T-cell (primary cell): Measurements from ENCODE around the gene BID. TPM values are rescaled to one million over a fixed set of nuclear protein-coding genes. Genes with fewer than 3 reads are reported as not detected.
A peak's percentile ranks its signal among the peaks of the same experiment; 100 is the strongest.

Experiments used
- ATAC-seq, 4 experiments: fragments of 200-7000 bp in 3 of 4; fragments of 150-1000 bp in 1 of 4; cut with Tn5 transposase; replicated peaks in 1 of 4; 1 replicate in 3 of 4; 2 replicates in 1 of 4; pipeline ENCODE4 v1.10.0; 2021; ENCODE audit warnings: moderate library complexity in 3 of 4, mild to moderate bottlenecking in 2 of 4, moderate number of reproducible peaks in 1 of 4
- CTCF ChIA-PET, 2 donors: fragments of 300-600 bp; sonication (Branson Sonifier 250); formaldehyde crosslinking; loops; one replicate each; lab custom pipeline; 2022; ENCODE audit warnings: antibody characterized with exemption in 2 of 2; lab: Charles Lee
- POLR2A ChIA-PET, 2 donors: fragments of 300-600 bp; sonication (Branson Sonifier 250); formaldehyde crosslinking; loops; one replicate each; lab custom pipeline; 2022; ENCODE audit warnings: antibody characterized with exemption in 2 of 2; lab: Charles Lee
- DNase-seq, 35 experiments: peaks; one replicate each; pipeline versions ENCODE4 v3.0.0 to v3.0.0-alpha.2; 2013 to 2023
- H3K27ac ChIP-seq: one replicate; pipeline ENCODE4 v1.5.1; 2013; ENCODE audit warnings: low read length
- H3K27me3 ChIP-seq, 2 experiments: replicated peaks in 1 of 2; 1 replicate in 1 of 2; 2 replicates in 1 of 2; pipeline versions ENCODE4 v1.6.1 to v1.7.0; 2013; ENCODE audit warnings: low read length in 1 of 2, mixed read lengths in 1 of 2; ENCODE audit not compliant: control insufficient read depth in 2 of 2, insufficient read depth in 2 of 2; ENCODE audit errors: extremely low read depth in 1 of 2
- H3K36me3 ChIP-seq, 2 donors: 1 replicate in 1 of 2; 2 replicates in 1 of 2; pipeline versions ENCODE4 v1.6.1 to v1.7.0; 2013; ENCODE audit warnings: low read length in 1 of 2; ENCODE audit not compliant: control insufficient read depth in 2 of 2, insufficient read depth in 1 of 2; ENCODE audit errors: extremely low read depth in 1 of 2
- H3K4me1 ChIP-seq, 2 experiments: 1 replicate in 1 of 2; 2 replicates in 1 of 2; pipeline versions ENCODE4 v1.6.1 to v1.7.0; 2013; ENCODE audit warnings: low read length in 2 of 2, mixed read lengths in 1 of 2; ENCODE audit not compliant: insufficient read depth in 2 of 2, control insufficient read depth in 1 of 2; ENCODE audit errors: extremely low read depth in 1 of 2
- H3K4me3 ChIP-seq, 2 donors: 1 replicate in 1 of 2; 2 replicates in 1 of 2; pipeline versions ENCODE4 v1.5.1 to v1.7.0; 2013; ENCODE audit warnings: mild to moderate bottlenecking in 2 of 2, low read length in 1 of 2, moderate library complexity in 1 of 2; ENCODE audit not compliant: control insufficient read depth in 1 of 2; ENCODE audit errors: extremely low read depth in 1 of 2
- H3K9me3 ChIP-seq: 2 replicates; pipeline ENCODE4 v1.7.0; 2013
- H3K27ac Mint-ChIP-seq, 2 donors: one replicate each; pipeline ENCODE4 v1.8.0; 2020 to 2021; ENCODE audit warnings: mild to moderate bottlenecking in 2 of 2, mixed read lengths in 2 of 2
- H3K27me3 Mint-ChIP-seq, 2 donors: one replicate each; pipeline ENCODE4 v1.8.0; 2021 to 2022; ENCODE audit warnings: mixed read lengths in 2 of 2
- H3K36me3 Mint-ChIP-seq: one replicate; pipeline ENCODE4 v1.8.0; 2021; ENCODE audit warnings: mixed read lengths
- H3K4me1 Mint-ChIP-seq, 3 donors: one replicate each; pipeline ENCODE4 v1.8.0; 2020 to 2022; ENCODE audit warnings: mixed read lengths in 3 of 3, mild to moderate bottlenecking in 1 of 3
- H3K4me3 Mint-ChIP-seq, 3 donors: one replicate each; pipeline ENCODE4 v1.8.0; 2020 to 2022; ENCODE audit warnings: mild to moderate bottlenecking in 3 of 3, mixed read lengths in 3 of 3, moderate library complexity in 3 of 3
- H3K9me3 Mint-ChIP-seq, 3 donors: one replicate each; pipeline ENCODE4 v1.8.0; 2020 to 2022; ENCODE audit warnings: mixed read lengths in 3 of 3
- WGBS: methylation state at CpG from one replicate; pipeline ENCODE4 v1.1.5; 2013; ENCODE audit warnings: missing lambda C conversion rate; ENCODE audit not compliant: insufficient coverage; 5-methylcytosine and 5-hydroxymethylcytosine counted together
- total RNA-seq, 35 experiments: library from RNA in 6 of 35; stranded (reverse) in 6 of 35; fragments of 120-200 nt in 1 of 35; gene quantifications; one replicate each; pipeline versions ENCODE4 v1.2.1 to v1.2.4 and lab custom pipeline; 2013 to 2026

The BID gene
- total RNA-seq, 5 donors from 2014 or later (not counting 1 experiment from before 2014, with no cell fraction given): 15.8 to 34.6 (median 28.5) TPM

DNA sequence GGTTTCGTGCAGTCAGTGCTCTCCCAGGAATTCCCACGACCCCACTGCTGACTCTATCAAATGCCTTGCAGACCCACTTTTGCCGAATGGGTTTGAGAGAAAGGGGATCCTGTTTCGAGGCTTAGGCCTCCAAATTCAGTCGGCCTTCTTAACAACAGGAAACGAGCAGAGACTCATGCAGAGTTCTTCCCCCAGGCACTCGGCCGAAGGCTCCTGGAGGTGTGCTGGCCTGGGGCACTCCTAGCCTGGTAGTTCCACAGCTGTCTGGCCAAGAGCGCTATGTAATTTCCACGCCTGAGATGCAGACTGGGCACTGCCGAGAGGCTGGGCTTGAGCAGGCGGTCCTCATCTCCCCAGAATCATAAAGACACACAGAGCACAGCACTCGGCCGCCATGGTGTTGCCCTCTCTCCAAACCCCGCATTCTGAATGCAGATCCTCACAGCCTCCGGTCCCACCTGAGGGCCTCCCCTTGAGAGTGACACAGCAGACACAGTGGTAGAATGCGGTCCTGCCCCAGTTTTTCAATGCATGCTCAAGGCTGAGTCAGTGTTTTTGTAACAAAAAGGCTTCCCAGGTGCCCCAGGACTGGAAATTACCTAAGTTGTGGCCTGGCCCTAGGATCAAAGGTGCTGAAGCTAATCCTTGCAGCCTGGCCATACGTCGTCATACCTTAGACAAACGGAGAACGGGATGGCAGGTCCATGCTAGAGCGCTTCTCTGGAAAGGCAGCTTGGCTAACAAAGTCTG lies 30.2 kb upstream of the BID start:
- H3K4me1 Mint-ChIP-seq: peaks cover 0 to 3% (median 0%) of the 10 kb centered on the region in 3 donors
- H3K9me3 ChIP-seq: no peaks in the 10 kb centered on the region
- H3K27ac ChIP-seq: no peak overlapping the region
- H3K9me3 Mint-ChIP-seq: no peaks in the 10 kb centered on the region
- no peak overlapping the region for H3K4me3 ChIP-seq
- peaks cover 30% of the 10 kb centered on the region for H3K36me3 Mint-ChIP-seq
- ChIA-PET POLR2A (no interaction called here), CTCF (interaction anchor here in 1 of 2 donors (0.6 kb wide), 1 partner anchor 347 kb away, joined by 3 read pairs; no protein-coding TSS in a partner anchor)
- no peak for DNase-seq
- WGBS: 92% methylated on average over 16 of the region's 22 CpGs
- no peak overlapping the region for H3K4me3 Mint-ChIP-seq
- no peaks in the 10 kb centered on the region for H3K27me3 ChIP-seq
- H3K36me3 ChIP-seq: peaks cover 0 to 16% of the 10 kb centered on the region in 2 donors
- no peak for ATAC-seq
- no peak overlapping the region for H3K27ac Mint-ChIP-seq
- H3K4me1 ChIP-seq: no peaks in the 10 kb centered on the region
- no peaks in the 10 kb centered on the region for H3K27me3 Mint-ChIP-seq

DNA sequence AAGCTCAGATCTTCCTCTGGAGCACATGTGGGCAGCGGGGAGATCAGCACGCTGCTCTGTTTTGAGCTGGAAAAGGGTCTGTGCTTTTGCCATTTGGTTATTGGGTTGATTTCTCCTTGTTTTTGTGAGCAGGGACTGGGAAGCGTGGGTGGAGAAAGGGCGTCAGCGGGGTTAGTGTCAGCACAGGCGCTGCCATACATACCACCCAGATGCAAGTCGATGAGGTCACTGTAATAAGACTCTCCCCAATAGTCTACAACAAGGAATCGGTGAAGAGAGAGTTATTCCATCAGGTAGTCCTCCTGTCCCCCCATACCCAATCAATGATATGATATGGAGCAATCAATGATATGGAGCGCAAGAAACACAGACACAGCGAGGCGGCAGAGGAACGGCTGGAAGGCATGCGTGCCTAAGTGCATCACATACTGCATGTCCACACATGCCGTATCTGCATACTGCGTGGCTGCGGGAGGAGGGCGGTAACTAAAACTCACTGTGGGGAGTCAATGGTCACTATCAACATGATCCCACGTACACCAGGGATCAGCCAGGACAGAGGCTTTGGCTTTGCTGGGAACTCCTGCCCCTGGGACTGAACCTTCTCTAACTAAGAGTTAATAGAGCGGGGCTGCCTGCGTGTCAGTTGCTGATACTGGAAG lies 29.5 kb upstream of the BID start:
- CTCF ChIA-PET: interaction anchor here in 1 of 2 donors (0.6 kb wide), 1 partner anchor 348 kb away, joined by 3 read pairs; no protein-coding TSS in a partner anchor
- H3K27me3 ChIP-seq: no peaks in the 10 kb centered on the region

DNA sequence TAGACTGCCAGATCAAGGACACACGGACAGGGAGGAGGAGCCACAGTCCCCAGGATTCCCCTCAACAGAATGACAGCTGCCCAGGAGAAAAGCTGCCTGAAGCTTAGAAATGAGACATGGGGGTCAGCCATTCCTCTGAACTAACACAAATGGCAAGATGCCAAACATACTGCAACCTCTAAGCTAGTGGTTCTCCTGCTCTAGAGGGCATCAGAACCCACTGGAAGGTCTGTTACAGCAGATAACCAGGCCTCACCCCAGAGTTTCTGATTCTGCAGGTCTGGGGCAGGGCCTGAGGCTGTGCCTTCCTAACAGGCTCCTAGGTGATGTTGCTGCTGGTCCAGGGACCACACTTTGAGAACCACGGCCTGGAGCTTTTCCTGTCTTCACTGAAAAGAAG lies 28.6 kb upstream of the BID start:
- POLR2A ChIA-PET: no interaction called here
- Histone ChIP-seq H3K27ac (no peak overlapping the region), H3K4me1 (no peaks in the 10 kb centered on the region), H3K9me3 (no peaks in the 10 kb centered on the region), H3K4me3 (no peak overlapping the region), H3K36me3 (peaks cover 0 to 9% of the 10 kb centered on the region in 2 donors), H3K27me3 (no peaks in the 10 kb centered on the region)
- H3K9me3 Mint-ChIP-seq: no peaks in the 10 kb centered on the region
- H3K27ac Mint-ChIP-seq: no peak overlapping the region
- WGBS: 80% methylated on average over 1 of the region's 2 CpGs
- H3K27me3 Mint-ChIP-seq: no peaks in the 10 kb centered on the region
- peaks cover 28% of the 10 kb centered on the region for H3K36me3 Mint-ChIP-seq
- ATAC-seq (no peak), DNase-seq (no peak)
- H3K4me1 Mint-ChIP-seq: peaks cover 0 to 7% (median 0%) of the 10 kb centered on the region in 3 donors
- CTCF ChIA-PET: no interaction called here
- H3K4me3 Mint-ChIP-seq: no peak overlapping the region

More for the DNA sequence above, 29.5 kb upstream of the BID start:
- Histone ChIP-seq H3K4me1 (no peaks in the 10 kb centered on the region), H3K36me3 (peaks cover 0 to 14% of the 10 kb centered on the region in 2 donors), H3K9me3 (no peaks in the 10 kb centered on the region), H3K27ac (no peak overlapping the region), H3K4me3 (no peak overlapping the region)
- no peak overlapping the region for H3K4me3 Mint-ChIP-seq
- 97% methylated on average over 10 of the region's 20 CpGs for WGBS
- no peaks in the 10 kb centered on the region for H3K9me3 Mint-ChIP-seq
- DNase-seq (no peak), ATAC-seq (no peak)
- no peak overlapping the region for H3K27ac Mint-ChIP-seq
- POLR2A ChIA-PET: no interaction called here
- H3K4me1 Mint-ChIP-seq: peaks cover 0 to 3% (median 0%) of the 10 kb centered on the region in 3 donors
- peaks cover 29% of the 10 kb centered on the region for H3K36me3 Mint-ChIP-seq
- H3K27me3 Mint-ChIP-seq: no peaks in the 10 kb centered on the region

DNA sequence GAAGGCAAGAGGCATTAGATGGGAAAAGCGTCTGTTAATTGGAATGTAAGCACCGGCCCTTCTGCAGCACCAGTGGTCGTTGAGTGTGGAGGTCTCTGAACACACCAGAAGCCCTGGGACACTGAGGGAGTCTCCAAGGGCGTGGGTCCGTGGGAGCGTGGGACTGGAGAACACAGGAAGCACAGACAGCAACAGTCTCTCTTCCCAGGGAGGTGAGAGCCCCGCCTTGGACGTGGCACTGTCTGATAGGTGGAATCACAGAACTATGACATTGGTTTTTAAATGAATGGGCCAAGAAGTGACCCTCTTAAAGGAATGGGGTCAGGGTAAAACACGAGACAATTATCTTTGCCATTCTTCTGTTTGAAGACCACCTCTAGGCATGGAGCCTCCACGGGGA lies 28.1 kb upstream of the BID start:
- DNase-seq (no peak), ATAC-seq (no peak)
- Histone ChIP-seq H3K4me1 (no peaks in the 10 kb centered on the region), H3K27me3 (no peaks in the 10 kb centered on the region), H3K27ac (no peak overlapping the region), H3K4me3 (no peak overlapping the region), H3K36me3 (peaks cover 0 to 9% of the 10 kb centered on the region in 2 donors), H3K9me3 (no peaks in the 10 kb centered on the region)
- Mint-ChIP-seq H3K36me3 (peaks cover 24% of the 10 kb centered on the region), H3K9me3 (no peaks in the 10 kb centered on the region), H3K4me1 (peaks cover 0 to 8% (median 0%) of the 10 kb centered on the region in 3 donors), H3K27ac (no peak overlapping the region), H3K27me3 (no peaks in the 10 kb centered on the region), H3K4me3 (no peak overlapping the region)
- 97% methylated on average over 6 of the region's 10 CpGs for WGBS
- ChIA-PET CTCF (no interaction called here), POLR2A (no interaction called here)

DNA sequence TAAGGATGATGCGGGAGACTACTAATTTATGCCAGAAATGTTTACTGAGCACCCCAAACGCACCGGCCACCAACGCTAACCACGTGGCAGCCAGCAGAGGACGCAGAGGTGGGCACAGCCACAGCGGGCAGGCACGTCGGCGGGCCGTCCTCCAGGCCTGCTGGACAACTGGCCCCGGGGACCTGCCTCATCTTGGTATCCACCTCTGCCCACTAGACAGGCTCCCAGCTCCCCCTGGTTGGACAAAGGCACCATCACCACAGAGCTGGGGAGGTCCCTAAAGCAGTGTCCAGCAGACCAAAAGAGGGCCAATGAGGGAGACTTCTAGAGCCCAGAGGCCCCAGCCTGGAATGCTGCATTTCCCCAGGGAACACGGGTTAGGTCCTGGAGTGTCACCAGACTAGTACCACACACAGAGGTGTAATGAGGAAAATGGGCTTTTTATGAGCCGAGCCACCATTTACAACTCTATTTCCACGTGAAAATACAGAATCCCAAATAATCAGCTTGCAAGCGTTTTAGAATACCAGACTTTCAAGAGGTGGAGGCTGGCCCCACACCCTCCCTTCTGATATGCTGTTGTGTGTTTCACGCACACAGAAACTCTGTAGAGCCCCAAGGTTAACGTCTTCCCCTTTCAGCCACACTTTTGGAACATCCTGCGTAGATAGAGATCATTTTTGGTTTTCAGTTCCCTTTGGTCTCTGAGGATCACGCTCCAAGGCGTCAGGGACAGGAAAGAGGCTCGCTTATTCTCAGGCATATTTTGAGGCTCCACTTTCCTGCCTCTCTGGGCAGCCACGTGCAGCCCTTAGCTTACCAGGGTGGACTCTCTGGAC lies 23.7 kb upstream of the BID start:
- peaks cover 0 to 11% (median 0%) of the 10 kb centered on the region in 3 donors for H3K4me1 Mint-ChIP-seq
- DNase-seq: peak in 1 of 35 experiments; percentile 27
- peak in 1 of 4 experiments; percentile 34 for ATAC-seq
- H3K4me3 ChIP-seq: no peak overlapping the region
- H3K27ac ChIP-seq: no peak overlapping the region
- 70% methylated on average over 21 of the region's 23 CpGs for WGBS
- H3K36me3 ChIP-seq: no peaks in the 10 kb centered on the region
- no peak overlapping the region for H3K27ac Mint-ChIP-seq
- H3K4me3 Mint-ChIP-seq: no peak overlapping the region
- no peaks in the 10 kb centered on the region for H3K27me3 Mint-ChIP-seq
- no peaks in the 10 kb centered on the region for H3K27me3 ChIP-seq
- H3K36me3 Mint-ChIP-seq: peaks cover 10% of the 10 kb centered on the region
- POLR2A ChIA-PET: no interaction called here
- no peaks in the 10 kb centered on the region for H3K9me3 Mint-ChIP-seq
- CTCF ChIA-PET: no interaction called here
- H3K9me3 ChIP-seq: no peaks in the 10 kb centered on the region
- no peaks in the 10 kb centered on the region for H3K4me1 ChIP-seq

DNA sequence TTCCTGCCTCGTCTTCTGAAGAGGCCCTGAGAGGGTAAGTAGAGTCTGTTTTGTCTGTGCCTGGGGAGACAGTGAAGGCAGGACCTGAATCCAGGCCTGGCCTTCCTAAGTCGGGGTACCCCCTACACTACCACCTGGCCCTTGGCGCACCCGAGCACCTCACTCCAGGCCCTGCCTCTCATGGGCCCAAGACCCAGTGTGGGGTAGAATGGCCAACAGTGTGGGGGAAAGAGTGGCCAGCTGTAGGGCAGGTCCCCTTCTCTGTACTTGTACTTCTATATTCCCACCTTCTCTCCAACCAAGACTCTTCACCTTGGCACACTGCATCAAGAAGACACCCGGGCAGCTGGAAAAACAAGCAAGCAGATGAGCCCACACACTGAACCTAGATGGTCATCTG lies 22.4 kb upstream of the BID start:
- H3K36me3 Mint-ChIP-seq: peaks cover 5% of the 10 kb centered on the region
- no peak overlapping the region for H3K4me3 ChIP-seq

More for the DNA sequence above, 22.4 kb upstream of the BID start:
- no peaks in the 10 kb centered on the region for H3K36me3 ChIP-seq
- POLR2A ChIA-PET: no interaction called here
- H3K27ac Mint-ChIP-seq: no peak overlapping the region
- H3K27me3 Mint-ChIP-seq: no peaks in the 10 kb centered on the region
- H3K4me3 Mint-ChIP-seq: no peak overlapping the region
- CTCF ChIA-PET: no interaction called here
- H3K9me3 ChIP-seq: no peaks in the 10 kb centered on the region
- H3K4me1 Mint-ChIP-seq: peaks cover 0 to 11% (median 0%) of the 10 kb centered on the region in 3 donors
- no peaks in the 10 kb centered on the region for H3K27me3 ChIP-seq
- DNase-seq: no peak
- no peak for ATAC-seq
- WGBS: 81% methylated on average over 3 of the region's 5 CpGs
- no peak overlapping the region for H3K27ac ChIP-seq
- H3K9me3 Mint-ChIP-seq: no peaks in the 10 kb centered on the region
- H3K4me1 ChIP-seq: no peaks in the 10 kb centered on the region
